ENCODE measurements around the gene INF2. TPM values are rescaled to one million over a fixed set of nuclear protein-coding genes. Genes with fewer than 3 reads are reported as not detected.

INF2 gene
- total RNA-seq, 1 donor from 2014 or later: 23.2 TPM

DNA sequence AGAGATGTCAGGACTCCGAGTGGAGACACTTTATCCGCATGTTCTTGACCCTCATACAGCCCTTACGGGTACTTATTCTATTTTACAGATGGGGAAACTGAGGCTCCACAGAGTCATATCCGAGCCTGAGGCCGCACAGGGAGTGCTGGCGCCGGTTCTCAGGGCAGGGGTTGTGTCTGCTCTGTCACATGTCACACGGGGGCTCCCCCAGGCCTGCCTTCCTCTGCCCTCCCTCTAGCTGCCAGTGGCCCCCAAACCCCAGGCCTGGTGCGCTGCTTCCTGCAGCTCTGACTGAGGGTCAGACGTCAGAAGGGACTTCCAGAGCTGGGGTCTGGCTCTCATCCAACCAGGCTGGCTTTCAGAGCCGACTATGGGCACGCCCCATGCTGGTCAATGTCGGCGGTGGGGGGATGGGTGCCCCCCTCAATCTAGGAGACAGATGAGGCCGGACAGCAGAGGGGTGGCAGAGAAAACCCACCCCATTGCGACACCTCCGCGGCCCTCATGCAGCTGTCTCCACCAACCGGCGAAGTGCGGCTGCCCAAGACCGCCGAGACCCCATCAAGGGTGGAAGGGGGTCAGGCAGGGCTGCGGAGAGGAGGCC is 811 bp upstream of the INF2 start:
- DNase-seq (ENCODE audit: low read depth in 2 of 2): peak; percentile 26 to 50

DNA sequence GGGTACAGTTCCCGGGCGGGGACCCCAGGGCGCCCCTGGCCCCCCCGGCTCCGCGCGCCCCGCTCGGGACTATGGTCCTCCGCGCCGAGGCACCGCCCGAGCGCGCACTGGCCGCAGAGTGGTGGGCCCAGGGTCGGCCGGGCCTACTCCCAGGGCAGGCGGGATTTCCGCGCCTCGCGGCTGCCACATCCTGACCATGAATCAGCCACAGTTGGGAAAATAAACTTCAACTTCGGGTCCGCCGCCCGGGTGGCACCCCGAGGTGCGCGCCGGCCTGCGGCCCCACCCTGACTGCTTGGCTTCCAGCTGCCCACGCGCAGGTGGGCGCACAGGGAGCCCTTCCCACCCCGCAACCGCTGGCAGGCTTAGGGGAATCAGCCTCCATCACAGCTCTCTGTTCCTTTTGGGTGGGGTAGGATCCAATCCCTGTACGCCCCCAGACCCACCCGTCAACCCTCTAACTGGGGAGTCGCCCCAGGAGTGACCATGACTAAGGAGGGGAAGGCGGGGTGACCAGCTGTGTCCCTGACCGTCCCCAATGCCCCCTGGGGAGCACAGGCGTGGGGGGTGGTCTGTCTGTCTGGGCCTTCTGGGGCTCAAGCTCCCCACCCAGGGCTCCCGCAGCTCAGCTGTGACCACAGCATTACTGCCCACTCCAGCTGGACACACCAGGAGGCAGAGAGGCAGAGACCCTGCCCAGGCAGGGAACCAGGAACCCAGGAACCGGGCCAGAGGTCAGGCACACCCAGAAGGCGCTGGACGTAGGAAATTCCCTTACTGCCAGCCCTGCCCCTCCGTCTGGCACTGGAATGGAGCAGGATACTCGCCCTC is 678 bp downstream of the INF2 start:
- DNase-seq (ENCODE audit: low read depth in 2 of 2): peak; percentile 41 to 42

- no peak for DNase-seq (ENCODE audit: low read depth in 2 of 2)
These were observed 1.5 kb downstream of the INF2 start for GRCh38 chr14:104690861-104691455.

- no peak for DNase-seq (ENCODE audit: low read depth in 2 of 2)
These were observed 2.3 kb downstream of the INF2 start for GRCh38 chr14:104691546-104692260.

DNA sequence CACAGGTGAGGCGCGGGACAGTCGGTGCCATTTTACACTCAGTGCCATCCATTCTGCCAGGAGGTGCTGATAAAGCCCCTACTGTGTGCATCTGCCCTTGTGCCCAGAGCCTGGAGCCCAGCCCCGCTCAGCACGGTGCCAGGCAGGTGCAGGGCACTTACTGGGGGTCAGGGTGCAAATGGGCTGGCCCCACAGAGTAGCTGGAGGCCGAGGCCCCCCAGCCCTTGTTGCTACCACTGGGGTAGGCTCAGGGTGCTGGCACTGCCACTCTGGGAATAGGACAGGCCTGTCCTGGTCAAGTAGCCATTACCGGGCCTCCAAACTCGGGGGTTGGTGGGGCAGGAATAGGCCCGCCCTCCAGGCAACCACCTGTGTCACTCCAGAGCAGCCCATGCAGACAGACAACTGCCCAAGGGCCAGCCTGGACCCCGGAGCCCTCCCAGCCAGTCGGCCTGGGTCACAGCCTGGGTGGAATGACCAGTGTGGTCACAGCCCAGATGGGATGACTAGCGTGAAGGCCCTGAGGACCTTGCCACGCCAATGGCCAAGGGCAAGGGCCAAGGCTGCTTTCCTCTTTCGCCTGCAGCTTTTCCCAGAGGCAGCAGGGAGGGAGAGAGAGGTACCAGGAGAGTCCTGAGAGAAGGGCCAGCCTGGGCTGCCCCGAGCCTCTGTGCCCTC is 3.0 kb downstream of the INF2 start:
- no peak for DNase-seq (ENCODE audit: low read depth in 2 of 2)

GRCh38 chr14:104692939-104693315 is 3.5 kb downstream of the INF2 start:
- DNase-seq (ENCODE audit: low read depth in 2 of 2): no peak

DNA sequence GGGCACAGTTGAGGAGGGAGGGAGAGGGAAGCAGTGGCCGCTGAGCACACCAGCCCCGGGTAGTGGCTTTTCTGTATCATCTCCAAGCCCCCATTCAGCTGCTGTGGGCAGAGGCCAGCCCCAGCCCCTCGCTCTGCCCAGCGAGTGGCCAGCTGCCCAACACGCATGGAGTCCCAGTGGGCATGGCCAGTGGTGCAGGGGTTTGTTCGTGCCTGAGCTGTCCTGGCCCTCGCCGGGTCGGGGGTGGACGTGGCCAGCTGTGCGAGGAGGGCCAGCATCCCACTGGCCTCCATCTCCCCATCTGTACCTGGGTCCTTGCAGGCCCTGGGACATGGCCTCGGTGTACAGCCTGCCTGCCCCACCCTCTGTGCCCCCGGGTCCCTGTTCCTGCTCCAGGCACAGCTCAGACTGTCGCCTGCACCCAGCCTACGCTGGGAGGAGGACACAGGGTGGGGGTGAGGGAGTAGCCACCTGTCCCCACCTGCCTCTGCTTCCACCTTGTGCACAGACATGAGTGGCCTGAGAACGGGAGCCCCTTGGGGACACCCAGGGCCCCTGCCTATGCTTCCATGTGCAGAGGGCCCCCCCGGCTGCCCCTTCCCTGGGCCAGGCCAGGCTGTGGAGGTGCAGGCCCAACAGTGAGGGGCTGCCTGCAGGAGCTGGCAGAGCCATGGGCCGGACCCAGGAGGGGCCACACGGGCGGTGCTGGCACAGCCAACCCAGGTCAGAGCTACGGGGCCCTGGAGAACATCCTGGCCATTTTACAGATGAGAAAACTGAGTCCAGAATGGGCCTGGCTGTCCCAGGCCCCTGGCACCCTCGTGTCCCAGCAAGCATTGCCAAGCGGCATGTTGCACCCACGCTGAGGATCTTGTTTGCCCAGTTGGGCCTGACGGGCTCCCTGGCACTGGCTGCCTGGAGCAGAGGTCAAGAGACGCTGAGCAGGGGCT is 4.3 kb downstream of the INF2 start:
- DNase-seq (ENCODE audit: low read depth in 2 of 2): no peak

DNA sequence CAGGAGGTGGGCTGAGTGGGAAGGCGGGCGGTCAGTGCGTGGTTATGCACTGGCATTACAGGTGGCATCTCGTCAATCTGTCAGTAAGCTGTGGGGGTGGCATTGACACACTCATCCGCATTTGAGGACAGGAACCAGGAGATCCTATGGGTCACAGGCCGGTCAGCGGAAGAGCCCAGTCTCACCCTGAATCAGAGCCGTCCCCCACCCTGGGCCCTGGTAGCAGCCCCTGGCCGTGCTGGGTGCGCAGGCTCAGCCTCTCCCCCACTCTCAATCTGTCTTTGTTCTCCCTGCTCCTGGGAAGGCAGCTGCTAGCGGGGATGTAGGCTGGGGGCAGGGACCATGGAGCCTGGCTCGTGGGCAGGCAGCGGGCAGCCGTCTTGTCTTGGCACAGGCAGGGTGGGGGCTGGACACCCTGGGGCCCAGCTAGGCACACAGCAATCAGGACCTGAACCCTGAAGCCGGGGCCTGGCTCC is 5.1 kb downstream of the INF2 start:
- DNase-seq (ENCODE audit: low read depth in 2 of 2): peak in 1 of 2 donors; percentile 50

DNA sequence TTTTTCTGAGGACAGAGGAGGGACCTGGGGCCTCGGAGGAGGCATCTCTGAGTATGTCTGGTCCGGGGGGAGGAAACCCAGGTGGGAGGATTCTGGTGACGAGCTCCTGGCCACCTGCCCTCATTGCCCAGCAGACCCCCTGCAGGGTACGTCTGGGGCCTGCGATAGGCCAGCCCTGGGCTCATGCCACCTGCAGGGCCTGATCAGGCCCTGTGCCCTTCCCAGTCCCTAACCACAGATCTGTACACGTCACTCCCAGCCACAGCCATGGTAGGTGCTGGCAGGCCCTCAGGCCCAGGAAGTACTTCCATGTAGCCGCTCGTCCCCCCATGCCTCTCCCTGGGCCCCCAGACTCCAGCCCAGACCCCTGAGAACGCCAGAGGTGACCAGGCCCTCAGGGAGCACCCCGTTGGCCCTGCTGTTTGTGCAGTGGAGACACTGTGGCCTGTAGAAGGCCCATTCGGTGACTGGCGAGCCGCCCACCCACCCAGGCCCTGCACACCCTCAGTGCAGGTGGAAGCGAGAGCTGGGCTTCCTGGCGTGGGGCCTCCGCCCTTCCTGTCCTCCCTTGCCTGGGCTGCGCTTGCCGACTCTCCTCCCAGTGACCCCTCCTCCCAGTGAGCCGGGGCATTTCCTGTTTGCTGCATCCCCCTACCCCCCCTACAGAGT is 5.7 kb downstream of the INF2 start:
- peak in 1 of 2 donors; percentile 58 for DNase-seq (ENCODE audit: low read depth in 2 of 2)

GRCh38 chr14:104695660-104696000 is 6.2 kb downstream of the INF2 start:
- DNase-seq (ENCODE audit: low read depth in 2 of 2): no peak

DNA sequence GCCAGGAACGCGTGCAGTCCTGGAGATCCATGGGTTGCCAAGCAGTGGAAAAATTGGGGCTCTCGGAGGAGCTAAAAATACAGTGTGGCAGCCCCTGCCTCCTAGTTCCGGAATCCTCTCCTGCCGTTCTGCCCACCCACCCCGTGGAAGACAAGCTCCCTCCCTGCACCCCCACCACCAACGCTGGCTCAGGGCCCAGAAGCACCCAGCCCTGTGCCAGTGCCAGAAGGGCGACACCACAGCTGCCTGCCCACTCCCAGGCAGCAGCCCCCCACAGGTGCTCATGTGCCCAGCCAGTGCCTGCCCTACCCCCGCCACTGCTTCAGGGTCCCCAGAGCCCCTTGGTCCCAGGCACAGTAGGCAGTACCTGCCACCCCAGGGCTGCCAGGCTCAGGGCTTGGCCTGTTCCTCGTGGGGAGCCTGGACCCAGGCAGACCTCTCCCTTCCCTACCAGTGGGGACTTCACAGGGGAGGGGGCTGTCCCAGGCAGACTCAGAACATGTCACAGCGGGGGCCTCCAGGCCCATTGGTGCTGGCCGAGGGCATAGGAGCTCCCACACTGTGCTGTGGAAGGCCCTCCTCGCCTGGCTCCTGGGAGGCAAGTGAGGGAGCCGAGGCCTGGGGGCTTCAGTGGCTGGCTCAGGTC is 7.4 kb downstream of the INF2 start:
- DNase-seq (ENCODE audit: low read depth in 2 of 2): no peak

- DNase-seq (ENCODE audit: low read depth in 2 of 2): no peak
These were observed 7.9 kb downstream of the INF2 start for GRCh38 chr14:104697317-104697703.

DNA sequence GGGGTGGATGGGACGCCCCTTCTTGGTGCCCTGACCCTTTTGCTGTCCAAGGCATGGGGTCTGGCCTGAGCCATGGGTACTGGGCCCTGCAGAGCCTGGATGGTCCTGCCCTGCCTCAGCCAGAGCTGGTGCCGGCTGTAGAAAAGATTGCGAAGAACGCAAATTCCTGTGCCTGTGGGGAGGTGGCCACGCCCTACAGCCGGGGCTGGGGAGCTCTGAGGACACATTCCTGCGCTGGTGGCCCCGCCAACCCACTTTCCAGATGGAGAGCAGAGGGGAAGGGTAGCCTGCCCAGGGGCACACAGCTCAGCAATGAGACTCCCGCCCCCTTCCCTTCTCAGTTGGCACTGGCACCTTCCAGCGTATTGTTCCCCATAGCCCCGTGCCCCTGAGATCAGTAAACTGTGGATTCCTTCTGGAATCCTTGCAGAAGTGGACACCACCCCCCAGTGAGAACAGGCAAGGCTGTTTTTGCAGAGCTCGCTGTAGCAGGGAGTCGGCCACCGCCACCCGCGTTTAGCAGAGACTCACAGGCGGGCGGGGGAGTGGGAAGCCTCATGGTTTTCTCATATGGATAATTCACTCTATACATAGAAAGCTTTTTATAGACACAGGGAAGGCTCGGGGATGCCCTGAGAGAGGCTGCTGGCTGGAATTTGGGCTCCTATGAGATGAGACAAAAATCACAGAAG is 8.6 kb downstream of the INF2 start:
- DNase-seq (ENCODE audit: low read depth in 2 of 2): peak in 1 of 2 donors; percentile 24

DNA sequence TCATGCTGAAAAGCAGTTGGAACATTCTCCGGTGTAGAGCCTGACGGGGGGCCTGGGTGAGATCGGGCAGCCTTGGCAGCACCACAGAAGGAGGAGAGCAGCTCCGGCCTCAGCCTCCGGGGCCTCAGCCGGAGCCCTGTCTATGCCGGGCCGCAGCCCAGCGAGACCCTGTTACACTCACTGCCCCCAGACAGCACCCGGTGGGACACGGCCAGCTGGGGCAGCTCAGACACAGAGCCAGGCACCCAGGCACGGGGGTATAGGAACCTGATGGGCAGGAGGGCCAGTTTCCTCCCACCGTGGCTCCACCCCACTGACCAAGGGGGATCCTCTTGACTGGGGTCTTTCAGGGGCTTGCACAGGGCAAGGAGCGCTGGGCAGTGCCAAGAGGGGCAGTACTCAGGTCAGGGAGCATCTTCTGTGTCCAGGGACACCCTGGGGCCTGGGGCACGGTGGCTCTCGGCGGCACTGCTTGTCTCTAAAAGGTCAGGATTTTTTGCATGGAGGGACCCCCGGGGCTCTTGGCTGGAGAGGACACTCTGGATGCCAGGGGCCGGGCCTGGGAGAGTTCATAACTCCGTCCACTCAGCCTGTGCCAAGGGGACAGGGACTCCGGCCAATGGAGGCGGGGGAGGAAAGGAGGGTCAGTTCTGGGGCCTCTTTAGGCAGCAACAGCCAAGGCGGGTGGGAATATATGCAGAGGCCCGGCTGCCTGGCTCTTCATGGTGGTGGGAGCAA is 9.4 kb downstream of the INF2 start:
- peak in 1 of 2 donors; percentile 66 for DNase-seq (ENCODE audit: low read depth in 2 of 2)

DNA sequence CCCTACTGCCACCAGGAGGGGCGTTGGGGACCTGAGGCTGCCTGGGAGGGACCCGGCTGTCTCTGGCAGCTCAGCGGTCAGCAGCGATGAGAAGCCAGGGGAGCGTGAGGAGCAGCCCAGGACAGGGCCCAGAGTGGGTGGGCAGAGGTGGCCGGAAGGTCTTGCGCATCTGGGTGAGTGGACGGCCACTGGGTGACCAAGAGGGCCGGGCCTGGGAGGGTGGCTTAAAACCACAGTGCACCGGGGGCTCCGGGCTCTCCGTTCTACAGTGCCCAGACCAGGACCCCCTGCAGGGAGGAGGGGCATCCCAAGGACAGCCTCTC is 10.0 kb downstream of the INF2 start:
- no peak for DNase-seq (ENCODE audit: low read depth in 2 of 2)

- no peak for DNase-seq (ENCODE audit: low read depth in 2 of 2)
These were observed 10.8 kb downstream of the INF2 start for GRCh38 chr14:104700225-104700651.

GRCh38 chr14:104700747-104701217 is 11.4 kb downstream of the INF2 start:
- DNase-seq (ENCODE audit: low read depth in 2 of 2): no peak
